Neural progenitor cell (in vitro differentiated cells): ENCODE measurements around the gene ZBTB3. TPM values are rescaled to one million over a fixed set of nuclear protein-coding genes. Genes with fewer than 3 reads are reported as not detected.

Experiments used
- microRNA-seq: library from miRNA; unstranded; fragments of <30 nt; microRNA quantifications from one replicate; pipeline ENCODE4, GENCODE V29; 2016
- small RNA-seq: library from RNA; depleted of rRNA; stranded (forward); fragments of <200 nt; gene quantifications from one replicate; pipeline ENCODE3, GENCODE V24; 2015
- total RNA-seq: library from RNA; depleted of rRNA; stranded (reverse); fragments of >200 nt; gene quantifications from 2 replicates; pipeline ENCODE4 v1.2.3, GENCODE V29; 2015; ENCODE audit warnings: low replicate concordance

Gene ZBTB3
- total RNA-seq, 1 donor from 2014 or later = 9.2 TPM

Small RNA genes within 50 kb of the gene (microRNA-seq; reads per million reads assigned to microRNA genes)
- gene MIR6514 (not detected), gene MIR6748 (not detected)

Small RNA genes within 50 kb of the gene (small RNA-seq; reads per million reads assigned to genes)
- 0.11 reads per million for gene MIR6514

Other genes with a start within 250 kb of the ZBTB3 start
- gene AHNAK, start 207.4 kb downstream of the ZBTB3 start, total RNA-seq = 14.9 and 15.0 TPM in 2 replicates
- 2,358 and 3,183 TPM in 2 replicates for gene EEF1G, start 180.3 kb downstream of the ZBTB3 start, total RNA-seq
- 4.8 and 23.1 TPM in 2 replicates for gene TUT1, start 162.6 kb downstream of the ZBTB3 start, total RNA-seq
- 108 and 135 TPM in 2 replicates for gene MTA2, start 152.3 kb downstream of the ZBTB3 start, total RNA-seq
- 4.0 and 26.6 TPM in 2 replicates for gene EML3, start 141.4 kb downstream of the ZBTB3 start, total RNA-seq
- gene ROM1, start 140.9 kb downstream of the ZBTB3 start, total RNA-seq = 2.2 TPM in 1 of 2 replicates, not detected in the other
- 21.2 and 44.0 TPM in 2 replicates for gene B3GAT3, start 132.2 kb downstream of the ZBTB3 start, total RNA-seq
- 202 and 292 TPM in 2 replicates for gene GANAB, start 107.5 kb downstream of the ZBTB3 start, total RNA-seq
- gene INTS5, start 100.9 kb downstream of the ZBTB3 start, total RNA-seq = 7.8 and 21.3 TPM in 2 replicates
- 51.5 and 73.3 TPM in 2 replicates for gene C11orf98, start 89.0 kb downstream of the ZBTB3 start, total RNA-seq
- gene CSKMT, start 88.8 kb downstream of the ZBTB3 start, total RNA-seq = 4.3 and 6.7 TPM in 2 replicates
- gene UQCC3, start 82.5 kb downstream of the ZBTB3 start, total RNA-seq = 5.7 and 11.7 TPM in 2 replicates
- gene LBHD1, start 81.9 kb downstream of the ZBTB3 start, total RNA-seq = 3.4 and 4.0 TPM in 2 replicates
- 60.7 and 129 TPM in 2 replicates for gene UBXN1, start 75.1 kb downstream of the ZBTB3 start, total RNA-seq
- gene LRRN4CL, start 64.6 kb downstream of the ZBTB3 start, total RNA-seq = 0.40 TPM in 1 of 2 replicates, not detected in the other
- gene BSCL2, start 46.7 kb downstream of the ZBTB3 start, total RNA-seq = 34.6 and 63.1 TPM in 2 replicates
- gene GNG3, start 46.5 kb downstream of the ZBTB3 start, total RNA-seq = 2.0 TPM in 1 of 2 replicates, not detected in the other
- 30.9 and 32.5 TPM in 2 replicates for gene HNRNPUL2, start 26.7 kb downstream of the ZBTB3 start, total RNA-seq
- 55.7 and 78.4 TPM in 2 replicates for gene TTC9C, start 25.7 kb downstream of the ZBTB3 start, total RNA-seq
- gene POLR2G, start 7.4 kb upstream of the ZBTB3 start, total RNA-seq = 88.7 and 117 TPM in 2 replicates
- gene TAF6L, start 17.2 kb upstream of the ZBTB3 start, total RNA-seq = 28.9 and 39.9 TPM in 2 replicates
- 24.5 and 40.4 TPM in 2 replicates for gene TMEM179B, start 33.2 kb upstream of the ZBTB3 start, total RNA-seq
- gene TMEM223, start 37.8 kb upstream of the ZBTB3 start, total RNA-seq = 9.9 and 38.9 TPM in 2 replicates
- gene NXF1, start 51.3 kb upstream of the ZBTB3 start, total RNA-seq = 23.6 and 36.5 TPM in 2 replicates
- gene STX5, start 77.9 kb upstream of the ZBTB3 start, total RNA-seq = 30.2 and 32.9 TPM in 2 replicates
- gene TEX54, start 78.7 kb upstream of the ZBTB3 start, total RNA-seq = not detected in 2 replicates
- 40.0 and 47.4 TPM in 2 replicates for gene WDR74, start 85.4 kb upstream of the ZBTB3 start, total RNA-seq
- 99.8 and 130 TPM in 2 replicates for gene SLC3A2, start 126.7 kb upstream of the ZBTB3 start, total RNA-seq
- not detected in 2 replicates for gene CHRM1, start 167.2 kb upstream of the ZBTB3 start, total RNA-seq
- gene SLC22A6, start 230.8 kb upstream of the ZBTB3 start, total RNA-seq = not detected in 2 replicates